GM23338 (cell line): ENCODE data around the gene TMCO4. TPM values are rescaled to one million over a fixed set of nuclear protein-coding genes. Genes with fewer than 3 reads are reported as not detected.

ENCODE experiments used
- ATAC-seq: fragments of 200-7000 bp; cut with Tn5 transposase; 3 replicates; pipeline ENCODE4 v1.9.1; 2020
- DNase-seq: peaks from one replicate; pipeline ENCODE4 v3.0.0-alpha.2; 2015; ENCODE audit warnings: low spot score
- H2AFZ ChIP-seq: fragments of 200-600 bp; sonication (generic); 2 replicates; pipeline ENCODE4 v1.8.0; 2016; ENCODE audit warnings: antibody characterized with exemption, mild to moderate bottlenecking, moderate library complexity
- H3F3A ChIP-seq: fragments of 200-600 bp; sonication (generic); replicated peaks from 2 replicates; pipeline ENCODE4 v1.8.0; 2017; ENCODE audit warnings: antibody characterized with exemption, mixed run types, low read depth
- H3K27ac ChIP-seq: fragments of 200-600 bp; sonication (generic); 2 replicates; pipeline ENCODE4 v1.6.1; 2016; ENCODE audit warnings: low read depth
- H3K27me3 ChIP-seq: fragments of 200-600 bp; sonication (generic); 2 replicates; pipeline ENCODE4 v1.8.0; 2016; ENCODE audit warnings: mild to moderate bottlenecking, mixed run types, moderate library complexity; ENCODE audit not compliant: insufficient read depth
- H3K36me3 ChIP-seq: fragments of 200-600 bp; sonication (generic); 2 replicates; pipeline ENCODE4 v1.8.0; 2016; ENCODE audit warnings: mild to moderate bottlenecking; ENCODE audit not compliant: insufficient read depth
- H3K4me1 ChIP-seq: fragments of 200-600 bp; sonication (generic); 2 replicates; pipeline ENCODE4 v1.8.0; 2016; ENCODE audit warnings: mild to moderate bottlenecking, moderate library complexity; ENCODE audit not compliant: insufficient read depth
- H3K4me2 ChIP-seq: fragments of 200-600 bp; sonication (generic); 2 replicates; pipeline ENCODE4 v1.7.1; 2017; ENCODE audit warnings: mixed run types
- H3K4me3 ChIP-seq: fragments of 200-600 bp; sonication (generic); 2 replicates; pipeline ENCODE4 v1.6.1; 2016; ENCODE audit warnings: mixed run types
- H3K79me2 ChIP-seq: fragments of 200-600 bp; sonication (generic); replicated peaks from 2 replicates; pipeline ENCODE4 v1.8.0; 2017; ENCODE audit warnings: mild to moderate bottlenecking; ENCODE audit not compliant: insufficient read depth
- H3K9me2 ChIP-seq: fragments of 200-600 bp; sonication (generic); 2 replicates; pipeline ENCODE4 v1.8.0; 2017; ENCODE audit not compliant: insufficient read depth
- H4K20me1 ChIP-seq: fragments of 200-600 bp; sonication (generic); replicated peaks from 2 replicates; pipeline ENCODE4 v1.8.0; 2017; ENCODE audit warnings: mild to moderate bottlenecking; ENCODE audit not compliant: insufficient read depth
- H3K27ac Mint-ChIP-seq: 2 replicates; pipeline ENCODE4 v1.8.0; 2020; ENCODE audit warnings: inconsistent platforms, mild to moderate bottlenecking, moderate library complexity, mixed read lengths
- H3K27me3 Mint-ChIP-seq: 3 replicates; pipeline ENCODE4 v1.8.0; 2022; ENCODE audit warnings: low read depth, mild to moderate bottlenecking, moderate library complexity, mixed read lengths, inconsistent platforms; ENCODE audit not compliant: insufficient read depth, poor library complexity
- H3K36me3 Mint-ChIP-seq: 3 replicates; pipeline ENCODE4 v1.8.0; 2021; ENCODE audit warnings: low read depth, mild to moderate bottlenecking, inconsistent platforms, moderate library complexity, mixed read lengths
- H3K4me1 Mint-ChIP-seq: 3 replicates; pipeline ENCODE4 v1.8.0; 2020; ENCODE audit warnings: mild to moderate bottlenecking, inconsistent platforms, mixed read lengths
- H3K4me3 Mint-ChIP-seq: 3 replicates; pipeline ENCODE4 v1.8.0; 2021; ENCODE audit warnings: moderate library complexity, mild to moderate bottlenecking, inconsistent platforms, mixed read lengths
- H3K9me3 Mint-ChIP-seq: 3 replicates; pipeline ENCODE4 v1.8.0; 2020; ENCODE audit warnings: moderate library complexity, mild to moderate bottlenecking, inconsistent platforms, mixed read lengths
- CREB1 ChIP-seq: fragments of 250-450 bp; sonication (Bioruptor Pico); IDR thresholded peaks from 2 replicates; pipeline ENCODE4 v1.5.0; 2020; ENCODE audit warnings: low read depth, mild to moderate bottlenecking, moderate library complexity
- CTCF ChIP-seq, 2 experiments: fragments of 200-600 bp in 1 of 2; sonication (generic) in 1 of 2; conservative IDR thresholded peaks; 2 replicates each; pipeline versions ENCODE4 v1.5.1 to v1.6.1; 2016 to 2017; ENCODE audit warnings: antibody characterized with exemption in 2 of 2, low read depth in 2 of 2, mild to moderate bottlenecking in 2 of 2, moderate library complexity in 1 of 2
- ETS1 ChIP-seq: IDR thresholded peaks from 2 replicates; pipeline ENCODE4 v1.6.1; 2016; ENCODE audit warnings: antibody characterized with exemption
- EZH2 ChIP-seq: fragments of 200-600 bp; sonication (generic); IDR thresholded peaks from one replicate; pipeline ENCODE4 v1.8.0; 2017; ENCODE audit warnings: antibody characterized with exemption, mild to moderate bottlenecking, low read depth; ENCODE audit not compliant: unreplicated experiment
- EZH2phosphoT487 ChIP-seq: fragments of 200-600 bp; sonication (generic); IDR thresholded peaks from one replicate; pipeline ENCODE4 v1.8.1; 2018; ENCODE audit warnings: antibody characterized with exemption; ENCODE audit not compliant: unreplicated experiment
- JUNB ChIP-seq: IDR thresholded peaks from one replicate; pipeline ENCODE4 v1.6.1; 2016; ENCODE audit warnings: antibody characterized with exemption; ENCODE audit not compliant: unreplicated experiment
- NANOG ChIP-seq: IDR thresholded peaks from 2 replicates; pipeline ENCODE4 v1.6.1; 2016; ENCODE audit warnings: antibody characterized with exemption, borderline replicate concordance
- POLR2AphosphoS5 ChIP-seq: IDR thresholded peaks from 2 replicates; pipeline ENCODE4 v1.6.1; 2016; ENCODE audit warnings: antibody characterized with exemption, low read depth
- REST ChIP-seq: IDR thresholded peaks from one replicate; pipeline ENCODE4 v1.6.1; 2018; ENCODE audit warnings: antibody characterized with exemption; ENCODE audit not compliant: unreplicated experiment
- STAT1 ChIP-seq: IDR thresholded peaks from one replicate; pipeline ENCODE4 v1.6.1; 2016; ENCODE audit warnings: antibody characterized with exemption; ENCODE audit not compliant: unreplicated experiment
- ZNF114 ChIP-seq: fragments of 250-450 bp; sonication (Bioruptor Pico); IDR thresholded peaks from 2 replicates; pipeline ENCODE4 v1.5.0; 2020; ENCODE audit warnings: mild to moderate bottlenecking, moderate library complexity
- ZNF331 ChIP-seq: fragments of 250-450 bp; sonication (Bioruptor Pico); IDR thresholded peaks from 2 replicates; pipeline ENCODE4 v1.5.0; 2020; ENCODE audit warnings: low read depth, mild to moderate bottlenecking, moderate library complexity
- ZNF462 ChIP-seq: fragments of 250-450 bp; sonication (Bioruptor Pico); IDR thresholded peaks from 2 replicates; pipeline ENCODE4 v1.5.0; 2020; ENCODE audit warnings: mild to moderate bottlenecking, moderate library complexity
- polyA plus RNA-seq: library from polyadenylated mRNA; unstranded; fragments of >200 nt; fragmentation: Nextera tagmentation; extraction: Ambion mirVana; gene quantifications from 2 replicates; pipeline ENCODE4 v1.2.1, GENCODE V29; 2016
- total RNA-seq: library from RNA; depleted of rRNA; stranded (reverse); fragments of >200 nt; shearing (Covaris generic); gene quantifications from 2 replicates; pipeline ENCODE4 v1.2.3, GENCODE V29; 2014

The TMCO4 gene
- total and polyA plus RNA-seq, 2 experiments from 2014 or later, result 2.6 to 6.9 TPM

- Mint-ChIP-seq H3K27me3 (peaks cover 8% of the 10 kb centered on the region), H3K27ac (no peak overlapping the region), H3K36me3 (no peaks in the 10 kb centered on the region), H3K4me1 (no peaks in the 10 kb centered on the region), H3K9me3 (no peaks in the 10 kb centered on the region), H3K4me3 (no peak overlapping the region)
- H3K4me1 ChIP-seq, result no peaks in the 10 kb centered on the region
- H4K20me1 ChIP-seq, result no peaks in the 10 kb centered on the region; the same call in 1 of the 2 replicates
- H3K9me2 ChIP-seq, result no peaks in the 10 kb centered on the region
- ATAC-seq, result no peak
- H3K4me2 ChIP-seq, result no peak overlapping the region
- H3K36me3 ChIP-seq, result no peaks in the 10 kb centered on the region
- no peak overlapping the region for H3K27ac ChIP-seq
- H3F3A ChIP-seq, result no peaks in the 10 kb centered on the region
- no peak overlapping the region for H2AFZ ChIP-seq
- no peak for DNase-seq
- TF ChIP-seq ZNF331 (CRISPR knock-in tag) (no peak), EZH2 (no peak), CTCF (conservative IDR thresholded peaks at IDR 0.05; ENCODE audit: low read depth in 2 of 2) (no peak), REST (no peak), JUNB (no peak), ZNF114 (CRISPR knock-in tag) (no peak), CREB1 (no peak), POLR2AphosphoS5 (no peak), EZH2phosphoT487 (no peak), ETS1 (no peak), STAT1 (no peak), NANOG (no peak), ZNF462 (CRISPR knock-in tag) (no peak)
- H3K4me3 ChIP-seq, result no peak overlapping the region
- no peaks in the 10 kb centered on the region for H3K27me3 ChIP-seq
- no peaks in the 10 kb centered on the region for H3K79me2 ChIP-seq
Observed at GRCh38 chr1:19739628-19740027, 60.1 kb downstream of the TMCO4 start.
